Measurements from ENCODE around the gene ATG13.

DNA sequence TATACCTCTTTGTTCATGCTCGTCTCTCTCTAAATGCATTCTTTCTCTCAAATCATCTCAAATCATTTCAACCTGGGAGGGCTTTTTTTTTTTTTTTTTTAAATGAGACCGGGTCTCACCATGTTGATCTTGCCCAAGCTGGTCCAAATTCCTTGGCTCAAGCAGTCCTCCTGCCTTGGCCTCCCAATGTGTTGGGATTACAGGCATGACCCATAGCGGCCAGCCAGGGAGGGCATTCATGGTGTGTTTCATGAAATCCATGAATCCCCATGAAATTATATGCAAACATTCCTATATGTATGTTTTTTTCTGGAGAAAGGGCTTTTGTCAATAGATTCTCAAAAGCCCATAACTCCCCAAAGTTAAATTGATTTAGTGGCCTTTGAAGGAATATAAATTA lies 26.2 kb downstream of the ATG13 start:
- TF ChIP-seq, protein P1, sequence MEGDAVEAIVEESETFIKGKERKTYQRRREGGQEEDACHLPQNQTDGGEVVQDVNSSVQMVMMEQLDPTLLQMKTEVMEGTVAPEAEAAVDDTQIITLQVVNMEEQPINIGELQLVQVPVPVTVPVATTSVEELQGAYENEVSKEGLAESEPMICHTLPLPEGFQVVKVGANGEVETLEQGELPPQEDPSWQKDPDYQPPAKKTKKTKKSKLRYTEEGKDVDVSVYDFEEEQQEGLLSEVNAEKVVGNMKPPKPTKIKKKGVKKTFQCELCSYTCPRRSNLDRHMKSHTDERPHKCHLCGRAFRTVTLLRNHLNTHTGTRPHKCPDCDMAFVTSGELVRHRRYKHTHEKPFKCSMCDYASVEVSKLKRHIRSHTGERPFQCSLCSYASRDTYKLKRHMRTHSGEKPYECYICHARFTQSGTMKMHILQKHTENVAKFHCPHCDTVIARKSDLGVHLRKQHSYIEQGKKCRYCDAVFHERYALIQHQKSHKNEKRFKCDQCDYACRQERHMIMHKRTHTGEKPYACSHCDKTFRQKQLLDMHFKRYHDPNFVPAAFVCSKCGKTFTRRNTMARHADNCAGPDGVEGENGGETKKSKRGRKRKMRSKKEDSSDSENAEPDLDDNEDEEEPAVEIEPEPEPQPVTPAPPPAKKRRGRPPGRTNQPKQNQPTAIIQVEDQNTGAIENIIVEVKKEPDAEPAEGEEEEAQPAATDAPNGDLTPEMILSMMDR (IDR thresholded peaks at IDR 0.05), result no peak
- no peak for TF ChIP-seq POLR2A (IDR thresholded peaks at IDR 0.05)

All from lower leg skin (tissue), 3 donors.